Measurements from ENCODE around the gene CHST11. TPM values are rescaled to one million over a fixed set of nuclear protein-coding genes. Genes with fewer than 3 reads are reported as not detected.

CHST11 gene
- total and polyA plus RNA-seq, 4 donors: 15.0 to 25.5 (median 18.8) TPM

- Histone ChIP-seq H3K27me3 (ENCODE audit: control insufficient read depth, insufficient read depth, low read length) (no peaks in the 10 kb centered on the region), H3K27ac (ENCODE audit: low read depth, low read length) (no peak overlapping the region), H3K9me3 (ENCODE audit: control insufficient read depth, insufficient read depth, low read length) (no peaks in the 10 kb centered on the region), H3K4me1 (ENCODE audit: control insufficient read depth, insufficient read depth, low read length) (no peaks in the 10 kb centered on the region), H3K4me3 (ENCODE audit: low read depth, low read length) (no peak overlapping the region), H3K36me3 (ENCODE audit: control insufficient read depth, insufficient read depth, low read length) (no peaks in the 10 kb centered on the region)
- DNase-seq (ENCODE audit: low read depth in 4 of 6, low spot score in 6 of 6): peak in 1 of 6 donors; percentile 56
- 56% methylated on average over 4 of the region's 4 CpGs for WGBS (ENCODE audit: insufficient coverage)
Measured at GRCh38 chr12:104425614-104426013, 31.1 kb upstream of the CHST11 start.

GRCh38 chr12:104426926-104427546 lies 29.7 kb upstream of the CHST11 start:
- no peaks in the 10 kb centered on the region for H3K4me1 ChIP-seq (ENCODE audit: control insufficient read depth, insufficient read depth, low read length)
- H3K27me3 ChIP-seq (ENCODE audit: control insufficient read depth, insufficient read depth, low read length): no peaks in the 10 kb centered on the region
- H3K4me3 ChIP-seq (ENCODE audit: low read depth, low read length): no peak overlapping the region
- no peaks in the 10 kb centered on the region for H3K9me3 ChIP-seq (ENCODE audit: control insufficient read depth, insufficient read depth, low read length)
- 83% methylated on average over 1 of the region's 4 CpGs for whole genome bisulfite sequencing (ENCODE audit: insufficient coverage)
- no peak for DNase-seq (ENCODE audit: low read depth in 4 of 6, low spot score in 6 of 6)
- H3K27ac ChIP-seq (ENCODE audit: low read depth, low read length): no peak overlapping the region
- H3K36me3 ChIP-seq (ENCODE audit: control insufficient read depth, insufficient read depth, low read length): no peaks in the 10 kb centered on the region

- Histone ChIP-seq H3K27ac (ENCODE audit: low read depth, low read length) (no peak overlapping the region), H3K9me3 (ENCODE audit: control insufficient read depth, insufficient read depth, low read length) (no peaks in the 10 kb centered on the region), H3K36me3 (ENCODE audit: control insufficient read depth, insufficient read depth, low read length) (no peaks in the 10 kb centered on the region), H3K4me3 (ENCODE audit: low read depth, low read length) (no peak overlapping the region), H3K27me3 (ENCODE audit: control insufficient read depth, insufficient read depth, low read length) (no peaks in the 10 kb centered on the region), H3K4me1 (ENCODE audit: control insufficient read depth, insufficient read depth, low read length) (no peaks in the 10 kb centered on the region)
- no peak for DNase-seq (ENCODE audit: low read depth in 4 of 6, low spot score in 6 of 6)
- WGBS (ENCODE audit: insufficient coverage): no CpG with 5 or more reads among the region's 1 CpG
Measured at GRCh38 chr12:104427547-104427938, 29.2 kb upstream of the CHST11 start.

GRCh38 chr12:104433061-104433460 lies 23.7 kb upstream of the CHST11 start:
- DNase-seq (ENCODE audit: low read depth in 4 of 6, low spot score in 6 of 6): no peak
- Histone ChIP-seq H3K36me3 (ENCODE audit: control insufficient read depth, insufficient read depth, low read length) (no peaks in the 10 kb centered on the region), H3K27ac (ENCODE audit: low read depth, low read length) (no peak overlapping the region), H3K9me3 (ENCODE audit: control insufficient read depth, insufficient read depth, low read length) (no peaks in the 10 kb centered on the region), H3K27me3 (ENCODE audit: control insufficient read depth, insufficient read depth, low read length) (no peaks in the 10 kb centered on the region), H3K4me3 (ENCODE audit: low read depth, low read length) (no peak overlapping the region), H3K4me1 (ENCODE audit: control insufficient read depth, insufficient read depth, low read length) (no peaks in the 10 kb centered on the region)
- WGBS (ENCODE audit: insufficient coverage): 70% methylated on average over 2 of the region's 10 CpGs

GRCh38 chr12:104434129-104434528 lies 22.6 kb upstream of the CHST11 start:
- WGBS (ENCODE audit: insufficient coverage): no CpG with 5 or more reads among the region's 1 CpG
- H3K27ac ChIP-seq (ENCODE audit: low read depth, low read length): no peak overlapping the region
- H3K27me3 ChIP-seq (ENCODE audit: control insufficient read depth, insufficient read depth, low read length): no peaks in the 10 kb centered on the region
- H3K4me3 ChIP-seq (ENCODE audit: low read depth, low read length): no peak overlapping the region
- no peaks in the 10 kb centered on the region for H3K4me1 ChIP-seq (ENCODE audit: control insufficient read depth, insufficient read depth, low read length)
- no peaks in the 10 kb centered on the region for H3K36me3 ChIP-seq (ENCODE audit: control insufficient read depth, insufficient read depth, low read length)
- DNase-seq (ENCODE audit: low read depth in 4 of 6, low spot score in 6 of 6): no peak
- no peaks in the 10 kb centered on the region for H3K9me3 ChIP-seq (ENCODE audit: control insufficient read depth, insufficient read depth, low read length)

GRCh38 chr12:104435175-104435574 lies 21.6 kb upstream of the CHST11 start:
- Histone ChIP-seq H3K27ac (ENCODE audit: low read depth, low read length) (no peak overlapping the region), H3K36me3 (ENCODE audit: control insufficient read depth, insufficient read depth, low read length) (no peaks in the 10 kb centered on the region), H3K27me3 (ENCODE audit: control insufficient read depth, insufficient read depth, low read length) (no peaks in the 10 kb centered on the region), H3K4me1 (ENCODE audit: control insufficient read depth, insufficient read depth, low read length) (no peaks in the 10 kb centered on the region), H3K9me3 (ENCODE audit: control insufficient read depth, insufficient read depth, low read length) (no peaks in the 10 kb centered on the region), H3K4me3 (ENCODE audit: low read depth, low read length) (no peak overlapping the region)
- 100% methylated on average over 3 of the region's 4 CpGs for WGBS (ENCODE audit: insufficient coverage)
- DNase-seq (ENCODE audit: low read depth in 4 of 6, low spot score in 6 of 6): no peak

- WGBS (ENCODE audit: insufficient coverage): 94% methylated on average over 2 of the region's 3 CpGs
- no peak for DNase-seq (ENCODE audit: low read depth in 4 of 6, low spot score in 6 of 6)
- Histone ChIP-seq H3K9me3 (ENCODE audit: control insufficient read depth, insufficient read depth, low read length) (no peaks in the 10 kb centered on the region), H3K36me3 (ENCODE audit: control insufficient read depth, insufficient read depth, low read length) (no peaks in the 10 kb centered on the region), H3K4me3 (ENCODE audit: low read depth, low read length) (no peak overlapping the region), H3K4me1 (ENCODE audit: control insufficient read depth, insufficient read depth, low read length) (no peaks in the 10 kb centered on the region), H3K27ac (ENCODE audit: low read depth, low read length) (no peak overlapping the region), H3K27me3 (ENCODE audit: control insufficient read depth, insufficient read depth, low read length) (no peaks in the 10 kb centered on the region)
Measured at GRCh38 chr12:104435765-104436164, 21.0 kb upstream of the CHST11 start.

- Histone ChIP-seq H3K36me3 (ENCODE audit: control insufficient read depth, insufficient read depth, low read length) (no peaks in the 10 kb centered on the region), H3K4me3 (ENCODE audit: low read depth, low read length) (no peak overlapping the region), H3K27ac (ENCODE audit: low read depth, low read length) (no peak overlapping the region), H3K4me1 (ENCODE audit: control insufficient read depth, insufficient read depth, low read length) (no peaks in the 10 kb centered on the region), H3K27me3 (ENCODE audit: control insufficient read depth, insufficient read depth, low read length) (no peaks in the 10 kb centered on the region), H3K9me3 (ENCODE audit: control insufficient read depth, insufficient read depth, low read length) (no peaks in the 10 kb centered on the region)
- DNase-seq (ENCODE audit: low read depth in 4 of 6, low spot score in 6 of 6): no peak
- 100% methylated on average over 2 of the region's 8 CpGs for WGBS (ENCODE audit: insufficient coverage)
Measured at GRCh38 chr12:104436790-104437189, 20.0 kb upstream of the CHST11 start.

GRCh38 chr12:104438134-104438533 lies 18.6 kb upstream of the CHST11 start:
- WGBS (ENCODE audit: insufficient coverage): 11% methylated on average over 1 of the region's 3 CpGs
- Histone ChIP-seq H3K27me3 (ENCODE audit: control insufficient read depth, insufficient read depth, low read length) (no peaks in the 10 kb centered on the region), H3K9me3 (ENCODE audit: control insufficient read depth, insufficient read depth, low read length) (no peaks in the 10 kb centered on the region), H3K4me3 (ENCODE audit: low read depth, low read length) (no peak overlapping the region), H3K4me1 (ENCODE audit: control insufficient read depth, insufficient read depth, low read length) (no peaks in the 10 kb centered on the region), H3K27ac (ENCODE audit: low read depth, low read length) (no peak overlapping the region), H3K36me3 (ENCODE audit: control insufficient read depth, insufficient read depth, low read length) (no peaks in the 10 kb centered on the region)
- DNase-seq (ENCODE audit: low read depth in 4 of 6, low spot score in 6 of 6): no peak

GRCh38 chr12:104439137-104439536 lies 17.6 kb upstream of the CHST11 start:
- no peaks in the 10 kb centered on the region for H3K27me3 ChIP-seq (ENCODE audit: control insufficient read depth, insufficient read depth, low read length)
- 48% methylated on average over 8 of the region's 12 CpGs for WGBS (ENCODE audit: insufficient coverage)
- H3K9me3 ChIP-seq (ENCODE audit: control insufficient read depth, insufficient read depth, low read length): no peaks in the 10 kb centered on the region
- no peak for DNase-seq (ENCODE audit: low read depth in 4 of 6, low spot score in 6 of 6)
- no peak overlapping the region for H3K4me3 ChIP-seq (ENCODE audit: low read depth, low read length)
- no peak overlapping the region for H3K27ac ChIP-seq (ENCODE audit: low read depth, low read length)
- H3K36me3 ChIP-seq (ENCODE audit: control insufficient read depth, insufficient read depth, low read length): no peaks in the 10 kb centered on the region
- H3K4me1 ChIP-seq (ENCODE audit: control insufficient read depth, insufficient read depth, low read length): no peaks in the 10 kb centered on the region

All from spinal cord (tissue), 10 donors.